Activated B cell treated with CpG ODN at 0.5 μM for 24 hours (primary cell): ENCODE results near the gene TNXB. TPM values are rescaled to one million over a fixed set of nuclear protein-coding genes. Genes with fewer than 3 reads are reported as not detected.
"Not testable (repeated sequence)": the region's sequence is repeated elsewhere in the genome, so short reads cannot be mapped to it uniquely, and the experiment has no call there.

Experiments
- ATAC-seq: fragments of 200-7000 bp; cut with Tn5 transposase; one replicate; pipeline ENCODE4 v1.10.0; 2021; ENCODE audit warnings: low read depth, mild to moderate bottlenecking, moderate library complexity
- CTCF ChIA-PET: fragments of 350-600 bp; sonication (Branson Sonifier 250); formaldehyde crosslinking; loops from one replicate; lab custom pipeline; 2021; ENCODE audit warnings: antibody characterized with exemption; lab: Charles Lee
- POLR2A ChIA-PET: fragments of 350-600 bp; sonication (Branson Sonifier 250); formaldehyde crosslinking; loops from one replicate; lab custom pipeline; 2021; ENCODE audit warnings: antibody characterized with exemption; lab: Charles Lee
- DNase-seq: peaks from one replicate; pipeline ENCODE4 v3.0.0; 2022
- H3K27ac Mint-ChIP-seq: one replicate; pipeline ENCODE4 v1.8.0; 2020; ENCODE audit warnings: mixed read lengths
- H3K27me3 Mint-ChIP-seq: one replicate; pipeline ENCODE4 v1.8.0; 2021; ENCODE audit warnings: mixed read lengths
- H3K36me3 Mint-ChIP-seq: one replicate; pipeline ENCODE4 v1.8.0; 2021; ENCODE audit warnings: low read depth, mixed read lengths
- H3K4me1 Mint-ChIP-seq: one replicate; pipeline ENCODE4 v1.8.0; 2021; ENCODE audit warnings: mixed read lengths
- H3K4me3 Mint-ChIP-seq: one replicate; pipeline ENCODE4 v1.8.0; 2020; ENCODE audit warnings: mild to moderate bottlenecking, mixed read lengths
- H3K9me3 Mint-ChIP-seq: one replicate; pipeline ENCODE4 v1.8.0; 2020; ENCODE audit warnings: mixed read lengths
- intact Hi-C: fragments of 100-400 bp; cut with micrococcal nuclease; formaldehyde crosslinking; loops from one replicate; pipeline ENCODE4 v1.15.1; 2024
- total RNA-seq: library from RNA; stranded (reverse); gene quantifications from 2 replicates; pipeline ENCODE4 v1.2.3, GENCODE V29; 2022

The TNXB gene
- total RNA-seq, 1 donor from 2014 or later = 12.4 TPM

- H3K9me3 Mint-ChIP-seq, H3K27me3 Mint-ChIP-seq, DNase-seq, H3K36me3 Mint-ChIP-seq, H3K4me1 Mint-ChIP-seq, CTCF ChIA-PET, H3K4me3 Mint-ChIP-seq, POLR2A ChIA-PET, intact Hi-C loops, H3K27ac Mint-ChIP-seq: not testable (repeated sequence)
- peak; percentile 77 for ATAC-seq
Measured at GRCh38 chr6:32037598-32038524, 71.3 kb downstream of the TNXB start, which contains the start of gene CYP21A2. CYP21A2 (plus strand) TSS chr6:32038415; CDS start chr6:32038423, 8 bp downstream.

DNA sequence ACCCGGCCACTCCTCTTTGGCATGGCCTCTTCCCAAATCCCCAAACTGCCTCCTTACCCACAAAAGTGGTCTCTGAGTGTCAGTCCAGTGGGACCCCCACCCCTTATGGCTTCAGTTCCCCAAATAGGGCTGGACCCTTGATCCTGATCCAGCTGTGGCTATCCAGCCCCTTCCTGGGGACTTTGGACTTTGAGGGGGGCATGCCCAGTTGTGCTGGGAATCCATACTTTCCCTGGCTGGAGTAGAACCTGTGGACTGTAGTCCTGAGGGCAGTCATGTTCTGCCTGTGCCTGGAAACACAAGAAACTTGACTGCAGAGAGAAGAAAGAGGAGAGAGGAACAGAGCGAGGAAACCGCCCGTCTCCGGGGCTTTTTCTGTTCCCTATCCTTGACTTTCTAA lies 72.0 kb downstream of the TNXB start:
- H3K27ac Mint-ChIP-seq, DNase-seq, H3K36me3 Mint-ChIP-seq, H3K4me3 Mint-ChIP-seq, CTCF ChIA-PET, H3K27me3 Mint-ChIP-seq, ATAC-seq, H3K4me1 Mint-ChIP-seq, POLR2A ChIA-PET, H3K9me3 Mint-ChIP-seq, intact Hi-C loops: not testable (repeated sequence)

DNA sequence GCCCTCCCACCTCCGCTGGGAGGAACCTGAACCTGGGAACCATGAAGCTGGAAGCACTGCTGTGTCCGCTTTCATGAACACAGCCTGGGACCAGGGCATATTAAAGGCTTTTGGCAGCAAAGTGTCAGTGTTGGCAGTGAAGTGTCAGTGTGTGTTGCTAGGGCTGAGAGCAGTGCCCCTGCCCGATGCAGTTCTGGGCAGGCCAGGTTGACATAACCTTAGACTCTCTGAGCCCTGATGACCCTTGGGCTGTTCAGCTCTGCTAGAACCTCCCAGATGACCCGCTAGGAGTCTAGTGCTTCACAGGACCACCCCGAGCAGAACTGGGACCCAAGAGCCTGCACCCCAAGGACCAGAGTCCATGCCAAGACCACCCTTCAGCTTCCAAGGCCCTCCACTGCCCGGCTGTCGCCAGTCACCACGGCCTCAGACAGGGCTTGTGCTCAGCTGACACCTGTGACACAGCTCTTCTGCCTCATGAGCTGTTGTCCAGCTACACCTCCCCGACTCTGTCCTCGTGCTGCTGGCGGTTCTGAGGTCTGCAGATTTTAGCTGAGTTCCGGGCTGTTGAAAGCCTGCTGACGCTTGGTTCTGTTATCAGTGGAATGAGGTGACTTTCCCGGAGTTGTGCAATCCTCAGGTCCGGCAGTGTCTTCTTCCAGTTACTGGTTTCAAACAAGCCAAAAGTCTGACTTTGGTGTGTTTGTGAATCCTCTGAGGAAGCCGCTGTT lies 73.7 kb downstream of the TNXB start:
- POLR2A ChIA-PET, intact Hi-C loops, ATAC-seq, CTCF ChIA-PET, DNase-seq, H3K4me1 Mint-ChIP-seq, H3K27ac Mint-ChIP-seq, H3K4me3 Mint-ChIP-seq, H3K36me3 Mint-ChIP-seq, H3K27me3 Mint-ChIP-seq, H3K9me3 Mint-ChIP-seq: not testable (repeated sequence)

DNA sequence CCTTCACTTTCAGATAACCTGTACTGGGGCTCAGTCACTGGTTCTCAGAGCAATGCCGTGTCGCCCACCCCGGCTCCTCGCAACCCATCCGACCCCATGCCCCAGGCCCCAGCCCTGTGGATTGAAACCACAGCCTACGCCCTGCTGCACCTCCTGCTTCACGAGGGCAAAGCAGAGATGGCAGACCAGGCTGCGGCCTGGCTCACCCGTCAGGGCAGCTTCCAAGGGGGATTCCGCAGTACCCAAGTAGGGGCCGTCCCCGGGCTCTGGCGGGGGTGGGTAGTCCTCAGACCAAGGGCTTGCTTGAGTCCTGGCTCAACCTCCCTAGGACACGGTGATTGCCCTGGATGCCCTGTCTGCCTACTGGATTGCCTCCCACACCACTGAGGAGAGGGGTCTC lies 79.6 kb downstream of the TNXB start:
- ATAC-seq, H3K27me3 Mint-ChIP-seq, H3K4me1 Mint-ChIP-seq, POLR2A ChIA-PET, CTCF ChIA-PET, H3K4me3 Mint-ChIP-seq, H3K27ac Mint-ChIP-seq, H3K36me3 Mint-ChIP-seq, intact Hi-C loops, H3K9me3 Mint-ChIP-seq, DNase-seq: not testable (repeated sequence)

- H3K4me3 Mint-ChIP-seq, ATAC-seq, intact Hi-C loops, POLR2A ChIA-PET, CTCF ChIA-PET, H3K4me1 Mint-ChIP-seq, DNase-seq, H3K27me3 Mint-ChIP-seq, H3K27ac Mint-ChIP-seq, H3K36me3 Mint-ChIP-seq, H3K9me3 Mint-ChIP-seq: not testable (repeated sequence)
Measured at GRCh38 chr6:32028631-32029030, 80.5 kb downstream of the TNXB start.

GRCh38 chr6:32022100-32022499 lies 87.0 kb downstream of the TNXB start:
- H3K4me1 Mint-ChIP-seq, H3K36me3 Mint-ChIP-seq, DNase-seq, POLR2A ChIA-PET, intact Hi-C loops, H3K27ac Mint-ChIP-seq, CTCF ChIA-PET, H3K27me3 Mint-ChIP-seq, H3K4me3 Mint-ChIP-seq, H3K9me3 Mint-ChIP-seq, ATAC-seq: not testable (repeated sequence)

DNA sequence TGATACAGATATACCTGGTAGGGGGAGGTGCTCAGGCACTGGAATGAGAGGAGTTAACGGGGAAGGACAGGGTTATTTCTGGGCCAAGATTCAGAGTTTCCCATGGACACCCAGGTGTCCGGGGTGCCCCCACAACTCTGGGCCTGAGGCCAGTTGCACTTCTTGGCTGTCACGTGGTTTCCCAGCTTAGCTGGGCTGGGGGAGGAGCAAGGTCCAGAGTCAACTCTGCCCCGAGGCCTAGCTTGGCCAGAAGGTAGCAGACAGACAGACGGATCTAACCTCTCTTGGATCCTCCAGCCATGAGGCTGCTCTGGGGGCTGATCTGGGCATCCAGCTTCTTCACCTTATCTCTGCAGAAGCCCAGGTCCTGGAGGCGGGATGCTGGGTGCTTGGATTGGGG lies 94.6 kb downstream of the TNXB start, which contains the start of gene C4B:
TSS of gene C4B (plus strand) at position 249 of the 400 bp plus-strand sequence. CDS start at position 300, 51 bp downstream.
- CTCF ChIA-PET, H3K9me3 Mint-ChIP-seq, DNase-seq, H3K36me3 Mint-ChIP-seq, H3K27ac Mint-ChIP-seq, H3K4me3 Mint-ChIP-seq, H3K4me1 Mint-ChIP-seq, POLR2A ChIA-PET, ATAC-seq, intact Hi-C loops, H3K27me3 Mint-ChIP-seq: not testable (repeated sequence)

GRCh38 chr6:32013738-32014137 lies 95.4 kb downstream of the TNXB start:
- H3K27me3 Mint-ChIP-seq, H3K4me3 Mint-ChIP-seq, DNase-seq, CTCF ChIA-PET, H3K27ac Mint-ChIP-seq, ATAC-seq, intact Hi-C loops, H3K9me3 Mint-ChIP-seq, POLR2A ChIA-PET, H3K4me1 Mint-ChIP-seq, H3K36me3 Mint-ChIP-seq: not testable (repeated sequence)

- H3K36me3 Mint-ChIP-seq, H3K4me1 Mint-ChIP-seq, H3K9me3 Mint-ChIP-seq, CTCF ChIA-PET, ATAC-seq, H3K27ac Mint-ChIP-seq, POLR2A ChIA-PET, H3K27me3 Mint-ChIP-seq, intact Hi-C loops, H3K4me3 Mint-ChIP-seq: not testable (repeated sequence)
- peak; percentile 11 for DNase-seq
Measured at GRCh38 chr6:32012941-32013617, 96.1 kb downstream of the TNXB start.

- H3K27me3 Mint-ChIP-seq, ATAC-seq, H3K4me1 Mint-ChIP-seq, CTCF ChIA-PET, POLR2A ChIA-PET, intact Hi-C loops, H3K4me3 Mint-ChIP-seq, H3K36me3 Mint-ChIP-seq, H3K9me3 Mint-ChIP-seq, H3K27ac Mint-ChIP-seq: not testable (repeated sequence)
- peak; percentile 13 for DNase-seq
Measured at GRCh38 chr6:32010856-32011530, 98.1 kb downstream of the TNXB start.

DNA sequence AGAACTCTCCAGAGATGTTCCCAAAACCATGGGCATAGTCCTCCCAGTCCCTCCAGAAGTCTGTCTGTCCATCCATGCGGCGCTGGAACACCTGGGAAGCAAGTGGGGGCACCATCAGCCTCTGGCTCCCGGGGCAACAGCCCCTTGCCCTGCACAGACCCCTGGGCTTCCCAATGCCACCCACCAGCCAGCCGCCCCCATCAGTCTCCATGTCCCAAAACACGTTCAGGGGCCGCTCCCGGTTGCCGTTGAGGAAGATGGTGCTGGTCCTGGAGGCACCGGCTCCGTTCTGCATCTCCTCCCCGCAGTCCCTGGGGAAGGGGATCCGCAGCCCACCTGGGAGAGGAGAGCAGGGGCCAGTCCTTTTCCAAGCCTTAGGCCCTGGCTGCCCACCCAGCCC lies 99.6 kb downstream of the TNXB start:
- H3K27ac Mint-ChIP-seq, ATAC-seq, intact Hi-C loops, H3K4me1 Mint-ChIP-seq, H3K9me3 Mint-ChIP-seq, H3K4me3 Mint-ChIP-seq, CTCF ChIA-PET, H3K27me3 Mint-ChIP-seq, POLR2A ChIA-PET, H3K36me3 Mint-ChIP-seq: not testable (repeated sequence)
- peak; percentile 11 for DNase-seq
